Measurements from ENCODE around the gene DTX4.

Gene DTX4

DNA sequence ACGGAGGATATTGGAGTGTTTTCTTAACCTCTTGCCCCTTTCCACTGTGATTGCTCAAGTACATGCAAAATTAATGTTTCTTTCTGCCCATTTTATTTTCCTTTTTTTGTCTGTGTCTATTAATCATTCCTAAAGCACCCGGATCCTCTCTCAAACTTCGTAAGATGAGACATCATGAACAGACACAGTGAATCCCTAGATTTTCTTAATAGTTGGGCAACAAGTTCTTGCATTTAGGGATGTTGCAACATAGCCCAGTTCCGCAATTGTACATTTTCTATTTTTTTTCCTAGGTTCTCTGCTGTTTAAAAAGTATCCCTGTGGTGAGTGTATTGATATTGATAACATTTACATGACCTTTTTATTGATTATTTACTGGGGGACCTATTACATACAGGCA lies 26.4 kb upstream of the DTX4 start:
- Histone ChIP-seq H3K9me3 (ENCODE audit: control insufficient read depth, low read depth, low read length) (no peaks in the 10 kb centered on the region), H3K4me3 (ENCODE audit: low read length) (peak overlapping the region; percentile 83), H3K36me3 (ENCODE audit: control insufficient read depth, low read depth, low read length) (peaks cover 16% of the 10 kb centered on the region), H3K27ac (ENCODE audit: low read length) (no peak overlapping the region), H3K4me1 (ENCODE audit: control insufficient read depth, low read depth, low read length) (peaks cover 19% of the 10 kb centered on the region), H3K27me3 (ENCODE audit: control insufficient read depth, insufficient read depth, low read length) (peaks cover 9% of the 10 kb centered on the region), H3K9ac (ENCODE audit: low read length) (no peak overlapping the region)

DNA sequence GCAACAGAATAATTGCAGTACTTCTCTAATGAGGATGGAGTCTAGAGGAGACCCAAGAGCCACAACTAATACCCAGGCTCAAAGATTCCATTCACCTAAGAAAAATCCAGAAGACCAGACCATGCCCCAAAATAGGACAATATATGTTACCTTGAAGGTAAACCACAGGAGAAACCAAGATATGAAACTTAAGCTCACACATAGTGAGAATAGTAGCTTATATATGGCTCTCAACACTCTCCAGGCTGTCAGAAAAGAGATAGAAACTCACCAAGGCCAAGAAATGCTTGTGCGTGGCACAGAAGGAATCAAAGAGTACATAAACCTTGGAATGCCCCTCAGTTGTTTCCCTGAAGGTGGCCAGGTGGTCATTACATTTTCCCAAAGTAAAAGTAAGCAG lies 20.2 kb upstream of the DTX4 start:
- Histone ChIP-seq H3K9ac (ENCODE audit: low read length) (no peak overlapping the region), H3K4me3 (ENCODE audit: low read length) (no peak overlapping the region), H3K27me3 (ENCODE audit: control insufficient read depth, insufficient read depth, low read length) (no peaks in the 10 kb centered on the region), H3K27ac (ENCODE audit: low read length) (no peak overlapping the region), H3K9me3 (ENCODE audit: control insufficient read depth, low read depth, low read length) (no peaks in the 10 kb centered on the region), H3K4me1 (ENCODE audit: control insufficient read depth, low read depth, low read length) (no peaks in the 10 kb centered on the region), H3K36me3 (ENCODE audit: control insufficient read depth, low read depth, low read length) (peaks cover 33% of the 10 kb centered on the region)

DNA sequence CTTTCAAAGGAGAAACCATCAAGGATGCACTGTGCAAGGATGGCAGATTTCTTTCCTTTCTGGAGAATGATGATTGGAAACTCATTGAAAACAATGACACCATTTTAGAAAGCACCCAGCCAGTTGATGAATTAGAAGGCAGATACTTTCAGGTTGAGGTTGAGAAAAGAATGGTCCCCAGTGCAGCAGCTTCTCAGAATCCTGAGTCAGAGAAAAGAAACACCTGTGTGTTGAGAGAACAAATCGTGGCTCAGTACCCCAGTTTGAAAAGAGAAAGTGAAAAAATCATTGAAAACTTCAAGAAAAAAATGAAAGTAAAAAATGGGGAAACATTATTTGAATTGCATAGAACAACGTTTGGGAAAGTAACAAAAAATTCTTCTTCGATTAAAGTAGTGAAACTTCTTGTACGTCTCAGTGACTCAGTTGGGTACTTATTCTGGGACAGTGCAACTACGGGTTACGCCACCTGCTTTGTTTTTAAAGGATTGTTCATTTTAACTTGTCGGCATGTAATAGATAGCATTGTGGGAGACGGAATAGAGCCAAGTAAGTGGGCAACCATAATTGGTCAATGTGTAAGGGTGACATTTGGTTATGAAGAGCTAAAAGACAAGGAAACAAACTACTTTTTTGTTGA lies 19.5 kb upstream of the DTX4 start:
- Histone ChIP-seq H3K36me3 (ENCODE audit: control insufficient read depth, low read depth, low read length) (peaks cover 33% of the 10 kb centered on the region), H3K9me3 (ENCODE audit: control insufficient read depth, low read depth, low read length) (no peaks in the 10 kb centered on the region), H3K27me3 (ENCODE audit: control insufficient read depth, insufficient read depth, low read length) (no peaks in the 10 kb centered on the region), H3K27ac (ENCODE audit: low read length) (no peak overlapping the region), H3K4me1 (ENCODE audit: control insufficient read depth, low read depth, low read length) (no peaks in the 10 kb centered on the region), H3K4me3 (ENCODE audit: low read length) (no peak overlapping the region), H3K9ac (ENCODE audit: low read length) (no peak overlapping the region)

DNA sequence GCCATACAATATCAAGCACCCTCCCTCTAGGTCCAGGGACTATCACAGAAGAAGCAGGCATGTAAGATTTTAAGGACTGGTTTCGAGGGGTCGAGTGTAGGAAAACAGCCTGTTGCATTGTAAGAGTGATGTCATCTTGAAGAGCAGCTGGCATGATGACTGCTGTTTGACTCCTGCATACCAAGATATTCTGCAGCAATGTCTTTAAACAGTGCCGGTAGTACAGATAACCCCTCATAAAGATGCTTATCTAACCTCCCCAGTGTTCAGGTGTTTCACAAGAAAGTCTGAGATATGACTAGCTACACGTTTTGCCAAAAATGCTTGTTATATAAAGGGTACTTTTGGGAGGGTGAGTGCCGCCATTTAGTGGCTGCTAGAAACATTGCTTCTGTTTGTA lies 17.3 kb upstream of the DTX4 start:
- Histone ChIP-seq H3K27ac (ENCODE audit: low read length) (no peak overlapping the region), H3K4me3 (ENCODE audit: low read length) (no peak overlapping the region), H3K4me1 (ENCODE audit: control insufficient read depth, low read depth, low read length) (no peaks in the 10 kb centered on the region), H3K36me3 (ENCODE audit: control insufficient read depth, low read depth, low read length) (peaks cover 24% of the 10 kb centered on the region), H3K9ac (ENCODE audit: low read length) (no peak overlapping the region), H3K9me3 (ENCODE audit: control insufficient read depth, low read depth, low read length) (no peaks in the 10 kb centered on the region), H3K27me3 (ENCODE audit: control insufficient read depth, insufficient read depth, low read length) (no peaks in the 10 kb centered on the region)

DNA sequence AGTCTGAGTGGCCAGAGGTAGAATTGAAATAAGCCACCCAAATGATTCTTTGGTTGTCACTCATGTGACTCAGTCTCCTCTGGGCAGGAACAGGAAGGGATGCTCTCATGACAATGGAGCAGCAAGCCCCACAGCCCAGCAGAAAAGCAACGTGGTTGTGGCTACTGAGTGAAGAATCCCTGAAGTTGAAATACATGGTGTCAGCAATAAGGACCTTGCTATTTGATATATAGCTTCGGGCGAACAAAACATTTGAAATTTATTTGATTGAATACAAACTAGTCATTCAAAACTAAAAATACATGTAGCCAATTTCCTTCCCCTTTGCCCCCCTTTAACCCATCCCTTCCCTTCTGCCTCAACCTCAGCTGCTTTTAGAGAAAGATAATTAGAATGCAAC lies 14.5 kb upstream of the DTX4 start:
- Histone ChIP-seq H3K36me3 (ENCODE audit: control insufficient read depth, low read depth, low read length) (peaks cover 6% of the 10 kb centered on the region), H3K4me3 (ENCODE audit: low read length) (no peak overlapping the region), H3K27me3 (ENCODE audit: control insufficient read depth, insufficient read depth, low read length) (no peaks in the 10 kb centered on the region), H3K9me3 (ENCODE audit: control insufficient read depth, low read depth, low read length) (no peaks in the 10 kb centered on the region), H3K27ac (ENCODE audit: low read length) (no peak overlapping the region), H3K4me1 (ENCODE audit: control insufficient read depth, low read depth, low read length) (no peaks in the 10 kb centered on the region), H3K9ac (ENCODE audit: low read length) (no peak overlapping the region)

DNA sequence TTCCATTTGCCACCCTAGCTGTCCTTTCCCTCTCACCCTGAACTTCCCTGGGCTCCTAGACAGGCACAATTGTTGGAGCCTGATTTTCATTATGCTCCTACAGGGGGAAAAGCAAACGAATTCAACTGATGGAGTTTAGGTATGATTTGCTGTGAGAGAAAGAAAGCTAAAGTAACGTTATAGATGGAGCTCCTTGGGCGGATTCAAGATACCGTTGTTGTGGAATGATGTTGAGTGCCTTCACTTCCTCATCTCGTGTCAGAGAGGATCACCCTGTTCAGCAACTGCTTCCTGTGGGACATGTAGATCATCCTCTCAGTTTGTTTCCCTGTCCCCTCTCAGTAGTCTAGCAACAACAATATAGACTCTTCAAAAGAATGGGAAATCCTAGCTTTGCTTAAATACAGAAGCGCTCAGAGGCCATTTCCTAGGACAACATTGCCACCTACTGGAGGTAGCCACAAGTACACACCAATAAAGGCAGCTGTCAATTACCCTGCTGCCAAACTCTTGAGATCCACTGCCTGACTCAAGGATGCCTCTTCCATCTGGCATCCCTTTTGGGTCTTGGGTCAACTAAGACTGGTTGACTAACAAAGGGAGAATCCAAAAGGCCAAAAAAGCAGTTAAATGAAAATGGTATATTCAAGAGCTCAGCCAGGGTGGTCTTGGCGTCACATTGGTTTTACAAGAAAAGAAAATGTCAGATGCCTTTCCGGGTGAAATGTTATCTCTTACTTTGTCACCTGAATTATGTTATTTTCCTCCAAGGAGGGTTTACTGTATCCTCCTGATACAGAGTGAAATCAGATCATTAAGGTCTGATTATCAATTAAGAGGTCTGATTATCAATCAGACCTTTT lies 13.5 kb upstream of the DTX4 start:
- Histone ChIP-seq H3K36me3 (ENCODE audit: control insufficient read depth, low read depth, low read length) (no peaks in the 10 kb centered on the region), H3K9ac (ENCODE audit: low read length) (no peak overlapping the region), H3K27ac (ENCODE audit: low read length) (no peak overlapping the region), H3K4me3 (ENCODE audit: low read length) (no peak overlapping the region), H3K27me3 (ENCODE audit: control insufficient read depth, insufficient read depth, low read length) (no peaks in the 10 kb centered on the region), H3K4me1 (ENCODE audit: control insufficient read depth, low read depth, low read length) (no peaks in the 10 kb centered on the region), H3K9me3 (ENCODE audit: control insufficient read depth, low read depth, low read length) (no peaks in the 10 kb centered on the region)

DNA sequence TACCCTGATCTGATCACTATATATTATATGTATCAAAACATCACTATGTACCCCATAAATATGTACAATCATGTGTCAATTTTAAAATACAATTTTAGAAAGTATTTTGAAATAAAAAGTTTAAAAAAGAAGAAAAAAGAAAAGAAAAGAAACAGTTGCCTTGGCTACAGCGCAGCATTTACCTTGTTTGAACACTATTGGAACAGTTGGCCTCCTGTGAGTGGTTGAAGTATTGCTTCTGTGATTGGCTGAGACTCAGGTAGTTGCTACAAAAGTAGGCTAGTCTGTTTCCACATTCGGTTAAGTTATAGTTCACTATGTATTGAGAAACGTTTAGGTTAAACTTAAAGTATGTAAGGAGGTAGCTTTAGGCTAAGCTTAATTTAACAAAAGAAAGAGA lies 7.9 kb upstream of the DTX4 start:
- no peak overlapping the region for H3K27ac ChIP-seq (ENCODE audit: low read length)
- H3K36me3 ChIP-seq (ENCODE audit: control insufficient read depth, low read depth, low read length) = no peaks in the 10 kb centered on the region
- H3K4me3 ChIP-seq (ENCODE audit: low read length) = no peak overlapping the region
- no peak overlapping the region for H3K9ac ChIP-seq (ENCODE audit: low read length)
- no peaks in the 10 kb centered on the region for H3K9me3 ChIP-seq (ENCODE audit: control insufficient read depth, low read depth, low read length)
- no peaks in the 10 kb centered on the region for H3K27me3 ChIP-seq (ENCODE audit: control insufficient read depth, insufficient read depth, low read length)
- no peaks in the 10 kb centered on the region for H3K4me1 ChIP-seq (ENCODE audit: control insufficient read depth, low read depth, low read length)

DNA sequence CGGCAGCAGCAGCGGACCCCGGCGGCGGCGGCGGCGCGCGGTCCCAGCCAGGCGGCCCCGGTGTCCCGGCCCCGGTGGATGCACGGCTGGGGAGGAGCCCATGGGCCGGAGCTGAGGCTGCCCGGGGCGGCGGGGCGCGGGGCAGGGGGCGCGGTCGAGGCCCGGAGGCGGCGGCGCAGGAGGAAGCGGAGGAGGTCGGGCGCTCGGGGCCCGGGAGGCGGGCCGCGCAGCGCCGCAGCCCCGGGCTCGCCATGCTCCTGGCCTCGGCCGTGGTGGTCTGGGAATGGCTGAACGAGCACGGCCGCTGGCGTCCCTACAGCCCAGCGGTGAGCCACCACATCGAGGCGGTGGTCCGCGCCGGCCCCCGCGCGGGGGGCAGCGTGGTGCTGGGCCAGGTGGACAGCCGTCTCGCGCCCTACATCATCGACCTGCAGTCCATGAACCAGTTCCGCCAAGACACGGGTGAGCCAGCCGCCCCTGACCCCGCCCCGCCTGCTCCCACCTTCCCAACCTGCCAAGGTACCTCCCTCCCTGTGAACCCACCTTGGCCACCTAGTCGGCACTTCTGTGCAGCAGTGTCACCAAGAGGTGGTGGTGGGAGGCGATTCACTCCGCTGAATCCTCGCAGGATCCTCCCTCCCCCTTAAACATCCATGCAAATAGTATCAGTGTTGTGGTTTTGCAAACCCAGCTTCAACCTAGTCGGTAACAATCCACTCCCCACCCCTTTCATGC lies 580 bp downstream of the DTX4 start:
- Histone ChIP-seq H3K4me3 (ENCODE audit: low read length) (peak overlapping the region; percentile 95), H3K36me3 (ENCODE audit: control insufficient read depth, low read depth, low read length) (no peaks in the 10 kb centered on the region), H3K27ac (ENCODE audit: low read length) (no peak overlapping the region), H3K9me3 (ENCODE audit: control insufficient read depth, low read depth, low read length) (no peaks in the 10 kb centered on the region), H3K4me1 (ENCODE audit: control insufficient read depth, low read depth, low read length) (peaks cover 13% of the 10 kb centered on the region), H3K27me3 (ENCODE audit: control insufficient read depth, insufficient read depth, low read length) (no peaks in the 10 kb centered on the region), H3K9ac (ENCODE audit: low read length) (peak overlapping the region; percentile 53)

DNA sequence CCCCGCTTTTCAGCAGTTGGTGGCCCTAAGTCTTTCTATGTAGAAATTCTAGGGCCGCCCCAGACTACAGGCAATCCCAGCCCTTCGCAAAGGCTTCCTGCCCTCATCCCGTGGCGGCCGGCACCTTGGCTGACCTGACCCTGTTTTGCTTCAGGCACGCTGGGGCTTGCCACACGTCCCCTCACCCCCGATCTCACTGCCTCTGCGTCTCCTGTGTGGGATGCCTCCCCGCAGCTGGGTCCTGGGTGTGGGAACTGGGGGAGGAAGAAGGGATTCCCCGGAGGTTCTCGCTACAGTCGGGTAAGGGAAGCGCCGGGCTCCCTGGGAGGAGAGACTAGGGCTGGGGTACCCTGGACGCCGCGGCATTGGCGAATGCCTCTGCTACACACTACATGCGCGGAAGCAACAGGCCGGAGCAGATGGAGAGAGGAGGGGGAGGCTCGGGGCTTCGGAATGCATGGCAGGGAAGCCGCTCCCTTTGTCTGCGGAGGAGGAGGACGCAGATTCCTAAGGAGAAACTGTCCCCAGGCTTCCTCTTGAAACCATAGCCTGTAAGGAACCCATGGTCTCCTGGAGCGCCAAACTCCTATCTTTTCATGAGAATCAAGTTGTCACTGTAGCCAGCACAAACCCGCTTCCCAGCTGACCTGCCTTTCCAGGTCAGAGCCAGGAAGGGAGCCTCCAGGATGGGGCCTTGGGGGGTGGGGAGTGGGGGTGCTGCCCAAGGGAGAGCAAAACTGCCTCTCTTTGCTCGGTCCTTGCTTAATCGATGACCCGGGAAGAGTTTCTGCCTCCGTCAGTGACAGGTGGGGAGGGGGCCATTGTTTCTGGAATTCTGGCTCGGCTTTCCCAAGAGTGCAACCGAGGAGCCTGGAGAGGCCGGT lies 1.4 kb downstream of the DTX4 start:
- peak overlapping the region; percentile 95 for H3K4me3 ChIP-seq (ENCODE audit: low read length)
- H3K27me3 ChIP-seq (ENCODE audit: control insufficient read depth, insufficient read depth, low read length) = no peaks in the 10 kb centered on the region
- H3K4me1 ChIP-seq (ENCODE audit: control insufficient read depth, low read depth, low read length) = peaks cover 17% of the 10 kb centered on the region
- H3K9ac ChIP-seq (ENCODE audit: low read length) = peak overlapping the region; percentile 53
- H3K9me3 ChIP-seq (ENCODE audit: control insufficient read depth, low read depth, low read length) = no peaks in the 10 kb centered on the region
- H3K27ac ChIP-seq (ENCODE audit: low read length) = peak overlapping the region; percentile 34
- H3K36me3 ChIP-seq (ENCODE audit: control insufficient read depth, low read depth, low read length) = no peaks in the 10 kb centered on the region

DNA sequence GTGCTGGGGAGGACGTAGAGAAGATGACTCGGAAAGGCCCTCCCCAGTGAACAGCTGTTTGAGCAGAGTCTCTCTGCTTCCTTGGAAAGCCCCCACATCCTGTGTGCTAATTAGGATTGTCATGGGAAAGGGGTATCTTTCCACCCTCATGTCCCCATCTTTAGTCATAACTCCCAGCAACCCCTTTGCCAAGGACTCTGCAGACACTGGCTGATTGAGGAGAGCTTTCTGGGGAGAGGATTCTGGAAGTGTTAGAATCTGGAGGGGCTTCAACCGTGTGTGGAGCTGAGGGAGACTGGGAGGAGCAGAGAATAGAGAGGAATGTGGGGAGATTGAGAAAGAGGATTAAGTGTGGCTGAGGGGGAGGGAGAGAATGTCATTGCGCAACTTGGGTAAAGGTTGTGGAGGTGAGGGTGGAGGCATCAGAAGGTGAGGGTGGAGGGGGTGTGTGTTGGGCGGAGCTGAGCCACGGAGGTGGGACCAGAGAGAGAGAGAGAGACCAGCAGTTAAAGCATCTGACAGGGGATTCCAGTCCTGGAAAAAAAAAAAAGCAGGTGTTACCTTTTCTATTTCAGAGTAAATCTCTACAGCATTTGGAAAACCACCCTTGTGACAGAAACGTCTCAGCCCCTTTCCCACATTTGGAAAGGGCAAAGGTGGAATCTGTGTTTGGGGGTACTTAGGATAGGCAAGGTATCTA lies 2.2 kb downstream of the DTX4 start:
- Histone ChIP-seq H3K4me3 (ENCODE audit: low read length) (peak overlapping the region; percentile 95), H3K27me3 (ENCODE audit: control insufficient read depth, insufficient read depth, low read length) (no peaks in the 10 kb centered on the region), H3K9me3 (ENCODE audit: control insufficient read depth, low read depth, low read length) (no peaks in the 10 kb centered on the region), H3K4me1 (ENCODE audit: control insufficient read depth, low read depth, low read length) (peaks cover 17% of the 10 kb centered on the region), H3K9ac (ENCODE audit: low read length) (peak overlapping the region; percentile 53), H3K27ac (ENCODE audit: low read length) (no peak overlapping the region), H3K36me3 (ENCODE audit: control insufficient read depth, low read depth, low read length) (peaks cover 3% of the 10 kb centered on the region)

Data from iPS-18a (cell line).